Liver (tissue), 6 donors: ENCODE results near the gene FOXR2. TPM values are rescaled to one million over a fixed set of nuclear protein-coding genes. Genes with fewer than 3 reads are reported as not detected.

Experiments used
- FOXA2 ChIP-seq: IDR thresholded peaks from 2 replicates; pipeline ENCODE4 v1.6.1; 2016; ENCODE audit warnings: antibody characterized with exemption
- GABPA ChIP-seq, 2 donors: IDR thresholded peaks in 1 of 2; conservative IDR thresholded peaks in 1 of 2; 2 replicates each; pipeline ENCODE4 v1.6.1; 2016; ENCODE audit warnings: antibody characterized with exemption in 2 of 2, mild to moderate bottlenecking in 1 of 2, moderate library complexity in 1 of 2
- HNF4G ChIP-seq: IDR thresholded peaks from 2 replicates; pipeline ENCODE4 v1.6.1; 2016; ENCODE audit warnings: antibody characterized with exemption
- SP1 ChIP-seq: IDR thresholded peaks from 2 replicates; pipeline ENCODE4 v1.6.1; 2018; ENCODE audit warnings: antibody characterized with exemption, mild to moderate bottlenecking
- polyA plus RNA-seq, 2 donors: library from polyadenylated mRNA; stranded (reverse) in 1 of 2; unstranded in 1 of 2; fragments of 200-250 nt in 1 of 2; fragments of >200 nt in 1 of 2; fragmentation: Nextera tagmentation in 1 of 2; extraction: Ambion mirVana in 1 of 2; gene quantifications; one replicate each; pipeline versions ENCODE4 v1.2.1 to v1.2.3, GENCODE V29; 2013 to 2015
- small RNA-seq: library from RNA; depleted of rRNA; stranded (forward); fragments of <200 nt; gene quantifications from one replicate; pipeline ENCODE3, GENCODE V24; 2014
- total RNA-seq, 2 donors: library from RNA; depleted of rRNA; stranded (reverse); fragments of >200 nt; gene quantifications; one replicate each; pipeline ENCODE4 v1.2.3, GENCODE V29; 2014
- donor health status: healthy.
- donor health status: healthy.
- donor health status: healthy.

Gene FOXR2
- total and polyA plus RNA-seq, 4 donors = not detected

GRCh38 chrX:55668084-55668483 lies 44.9 kb downstream of the FOXR2 start (continued):
- TF ChIP-seq GABPA (IDR thresholded peaks at IDR 0.05 in 1 of 2, conservative IDR thresholded peaks at IDR 0.05 in 1 of 2) (no peak), FOXA2 (no peak), SP1 (no peak), HNF4G (no peak)

Small RNAs within 50 kb of the gene (small RNA-seq; reads per million reads assigned to genes)
- not detected for gene RF00019

Other genes with a start within 250 kb of the FOXR2 start
- 10 to 100 TPM; 11.8 to 18.0 TPM for gene MAGEH1, start 171.3 kb upstream of the FOXR2 start, total RNA-seq
- gene MAGEH1, start 171.3 kb upstream of the FOXR2 start, polyA plus RNA-seq = 10 to 100 TPM in 1 of 2 donors, 1 to 10 TPM in 1; 6.0 to 11.0 TPM
- 1 to 10 TPM in 1 of 2 donors, under 1 TPM in 1; 0.33 to 6.7 TPM for gene USP51, start 133.6 kb upstream of the FOXR2 start, total RNA-seq
- gene USP51, start 133.6 kb upstream of the FOXR2 start, polyA plus RNA-seq = under 1 TPM; 0.19 to 0.29 TPM
- gene RRAGB, start 94.3 kb downstream of the FOXR2 start, total RNA-seq = 10 to 100 TPM in 1 of 2 donors, 1 to 10 TPM in 1; 9.0 to 10.3 TPM
- 1 to 10 TPM; 2.8 to 7.2 TPM for gene RRAGB, start 94.3 kb downstream of the FOXR2 start, polyA plus RNA-seq